GM12878 (cell line): ENCODE data around the gene GPAT3.

Experiments
- BCL11A ChIP-seq: IDR thresholded peaks from 2 replicates; pipeline ENCODE4 v1.6.1; 2011; ENCODE audit warnings: low read depth, low read length
- CHD4 ChIP-seq: fragments of 200-600 bp; sonication (generic); IDR thresholded peaks from 2 replicates; pipeline ENCODE4 v1.6.1; 2016; ENCODE audit warnings: mild to moderate bottlenecking
- CTCF ChIP-seq, 3 experiments: IDR thresholded peaks in 2 of 3; conservative IDR thresholded peaks in 1 of 3; 2 replicates each; pipeline ENCODE4 v1.5.1; 2011; ENCODE audit warnings: low read depth in 3 of 3, low read length in 3 of 3, mild to moderate bottlenecking in 3 of 3, control low read depth in 2 of 3, moderate library complexity in 2 of 3, inconsistent platforms in 1 of 3, mixed read lengths in 1 of 3; ENCODE audit not compliant: control insufficient read depth in 2 of 3, insufficient read depth in 1 of 3; ENCODE audit errors: extremely low read depth in 1 of 3
- FOXM1 ChIP-seq: IDR thresholded peaks from 2 replicates; pipeline ENCODE4 v1.6.1; 2012; ENCODE audit warnings: low read depth, mild to moderate bottlenecking, inconsistent platforms, low read length, moderate library complexity
- KAT2A ChIP-seq: conservative IDR thresholded peaks from 2 replicates; pipeline ENCODE4 v1.6.1; 2011; ENCODE audit warnings: low read depth, low read length; ENCODE audit not compliant: control insufficient read depth
- MTA2 ChIP-seq: fragments of 450-650 bp; IDR thresholded peaks from 2 replicates; pipeline ENCODE4 v1.6.1; 2016; ENCODE audit warnings: low read depth, mild to moderate bottlenecking, moderate library complexity
- MTA3 ChIP-seq: IDR thresholded peaks from 2 replicates; pipeline ENCODE4 v1.6.1; 2012; ENCODE audit warnings: low read length, inconsistent platforms, borderline replicate concordance
- NRF1 ChIP-seq: conservative IDR thresholded peaks from 2 replicates; pipeline ENCODE4 v1.6.1; 2011; ENCODE audit warnings: mild to moderate bottlenecking, low read depth, low read length, improper control_type of control experiment
- RFX5 ChIP-seq: IDR thresholded peaks from 2 replicates; pipeline ENCODE4 v1.6.1; 2011; ENCODE audit warnings: low read depth, low read length, improper control_type of control experiment
- SP1 ChIP-seq: IDR thresholded peaks from one replicate; pipeline ENCODE4 v1.6.1; 2011; ENCODE audit warnings: low read depth, low read length
- USF1 ChIP-seq: IDR thresholded peaks from 2 replicates; pipeline ENCODE4 v1.6.1; 2011; ENCODE audit warnings: borderline replicate concordance, low read depth, mild to moderate bottlenecking, moderate library complexity, mixed read lengths, low read length; ENCODE audit not compliant: insufficient read depth; ENCODE audit errors: extremely low read length

- no peak for TF ChIP-seq MTA2
- TF ChIP-seq CHD4, result no peak
- TF ChIP-seq FOXM1, result no peak
- no peak for TF ChIP-seq CTCF (IDR thresholded peaks at IDR 0.05 in 2 of 3, conservative IDR thresholded peaks at IDR 0.05 in 1 of 3; ENCODE audit: control insufficient read depth in 2 of 3, extremely low read depth in 1 of 3, insufficient read depth in 1 of 3, low read depth in 3 of 3, low read length in 3 of 3)
- no peak for TF ChIP-seq MTA3
- TF ChIP-seq BCL11A, result no peak
- TF ChIP-seq RFX5, result no peak
- no peak for TF ChIP-seq SP1
- no peak for TF ChIP-seq NRF1
- TF ChIP-seq KAT2A, result no peak
- TF ChIP-seq USF1, result no peak
Observed at GRCh38 chr4:83591056-83591455, 55.1 kb downstream of the GPAT3 start.
